HG03175 (cell line): ENCODE measurements around the gene CALM1.

ENCODE experiments used
- ATAC-seq: cut with Tn5 transposase; IDR thresholded peaks from one replicate; pipeline ENCODE4 v1.9.1; 2021; ENCODE audit warnings: mild to moderate bottlenecking, moderate library complexity; ENCODE audit not compliant: unreplicated experiment

Gene CALM1

GRCh38 chr14:90396341-90397339, at the start of gene CALM1:
Gene CALM1 (plus strand): TSS chr14:90397029. CDS start chr14:90397231, 202 bp downstream.
- ATAC-seq: peak; percentile 57

GRCh38 chr14:90348270-90348669, 48.6 kb upstream of the CALM1 start:
- no peak for ATAC-seq

GRCh38 chr14:90349739-90350138, 47.1 kb upstream of the CALM1 start:
- no peak for ATAC-seq

GRCh38 chr14:90354551-90355298, 42.1 kb upstream of the CALM1 start:
- ATAC-seq: no peak

GRCh38 chr14:90355540-90356518, 41.0 kb upstream of the CALM1 start:
- no peak for ATAC-seq

- ATAC-seq: no peak
Observed at GRCh38 chr14:90356925-90357324, 39.9 kb upstream of the CALM1 start.

- ATAC-seq: no peak
Observed at GRCh38 chr14:90358359-90358758, 38.5 kb upstream of the CALM1 start.

GRCh38 chr14:90361865-90362557, 34.8 kb upstream of the CALM1 start:
- no peak for ATAC-seq

GRCh38 chr14:90362558-90362896, 34.3 kb upstream of the CALM1 start:
- no peak for ATAC-seq

- ATAC-seq: no peak
Observed at GRCh38 chr14:90368946-90369721, 27.7 kb upstream of the CALM1 start.

- no peak for ATAC-seq
Observed at GRCh38 chr14:90373887-90374286, 22.9 kb upstream of the CALM1 start.

- ATAC-seq: no peak
Observed at GRCh38 chr14:90374813-90375212, 22.0 kb upstream of the CALM1 start.

- no peak for ATAC-seq
Observed at GRCh38 chr14:90375934-90376333, 20.9 kb upstream of the CALM1 start.

GRCh38 chr14:90378249-90378648, 18.6 kb upstream of the CALM1 start:
- no peak for ATAC-seq

GRCh38 chr14:90379106-90379505, 17.7 kb upstream of the CALM1 start:
- ATAC-seq: no peak

- no peak for ATAC-seq
Observed at GRCh38 chr14:90381011-90381786, 15.6 kb upstream of the CALM1 start.

GRCh38 chr14:90381999-90382451, 14.8 kb upstream of the CALM1 start:
- no peak for ATAC-seq

- peak; percentile 19 for ATAC-seq
Observed at GRCh38 chr14:90382491-90383125, 14.2 kb upstream of the CALM1 start.
